ENCODE measurements around the gene SYK. TPM values are rescaled to one million over a fixed set of nuclear protein-coding genes. Genes with fewer than 3 reads are reported as not detected.

The SYK gene
- total RNA-seq, 3 donors from 2014 or later (not counting 1 experiment from before 2014, with no cell fraction given): 75.5 to 104 (median 78.0) TPM

GRCh38 chr9:90857091-90857490 lies 55.5 kb downstream of the SYK start:
- Histone ChIP-seq H3K27ac (ENCODE audit: low read length) (no peak overlapping the region), H3K27me3 (ENCODE audit: control insufficient read depth, insufficient read depth, low read length) (no peaks in the 10 kb centered on the region), H3K36me3 (ENCODE audit: control insufficient read depth, insufficient read depth, low read length) (peaks cover 4% of the 10 kb centered on the region), H3K9me3 (ENCODE audit: control insufficient read depth, insufficient read depth, low read length) (no peaks in the 10 kb centered on the region), H3K4me3 (ENCODE audit: low read length) (no peak overlapping the region), H3K4me1 (ENCODE audit: control insufficient read depth, insufficient read depth, low read length) (peaks cover 37% of the 10 kb centered on the region)
- WGBS (ENCODE audit: insufficient coverage): 66% methylated on average over 6 of the region's 6 CpGs
- Mint-ChIP-seq H3K27me3 (ENCODE audit: low read depth in 2 of 2) (no peaks in the 10 kb centered on the region), H3K4me3 (peak overlapping the region; percentile 7), H3K9me3 (no peaks in the 10 kb centered on the region), H3K36me3 (peaks cover 23% of the 10 kb centered on the region), H3K27ac (no peak overlapping the region), H3K4me1 (peaks cover 49 to 55% of the 10 kb centered on the region in 2 donors)
- TF ChIP-seq CTCF (IDR thresholded peaks at IDR 0.05): no peak
- intact Hi-C loops (cut with micrococcal nuclease): no loop called here
- ATAC-seq: no peak
- peak in 1 of 2 donors; percentile 10 for DNase-seq

GRCh38 chr9:90857855-90858254 lies 56.2 kb downstream of the SYK start:
- H3K4me3 Mint-ChIP-seq: no peak overlapping the region

GRCh38 chr9:90858457-90858901 lies 56.9 kb downstream of the SYK start:
- no peaks in the 10 kb centered on the region for H3K27me3 ChIP-seq (ENCODE audit: control insufficient read depth, insufficient read depth, low read length)
- H3K4me3 ChIP-seq (ENCODE audit: low read length): no peak overlapping the region
- peaks cover 49 to 55% of the 10 kb centered on the region in 2 donors for H3K4me1 Mint-ChIP-seq
- H3K36me3 ChIP-seq (ENCODE audit: control insufficient read depth, insufficient read depth, low read length): peaks cover 16% of the 10 kb centered on the region
- TF ChIP-seq CTCF (IDR thresholded peaks at IDR 0.05): no peak
- ATAC-seq (peak; percentile 35 to 72 (median 52)), DNase-seq (no peak)
- H3K4me3 Mint-ChIP-seq: peak overlapping the region; percentile 63
- H3K4me1 ChIP-seq (ENCODE audit: control insufficient read depth, insufficient read depth, low read length): peaks cover 37% of the 10 kb centered on the region
- no peak overlapping the region for H3K27ac ChIP-seq (ENCODE audit: low read length)
- WGBS (ENCODE audit: insufficient coverage): 26% methylated on average over 4 of the region's 4 CpGs
- H3K9me3 Mint-ChIP-seq: no peaks in the 10 kb centered on the region
- intact Hi-C loops (cut with micrococcal nuclease): no loop called here
- no peaks in the 10 kb centered on the region for H3K27me3 Mint-ChIP-seq (ENCODE audit: low read depth in 2 of 2)
- H3K9me3 ChIP-seq (ENCODE audit: control insufficient read depth, insufficient read depth, low read length): no peaks in the 10 kb centered on the region
- H3K36me3 Mint-ChIP-seq: peaks cover 12% of the 10 kb centered on the region
- H3K27ac Mint-ChIP-seq: peak overlapping the region; percentile 17 to 64

More at GRCh38 chr9:90857855-90858254, 56.2 kb downstream of the SYK start:
- H3K27me3 Mint-ChIP-seq (ENCODE audit: low read depth in 2 of 2): no peaks in the 10 kb centered on the region
- Histone ChIP-seq H3K4me3 (ENCODE audit: low read length) (no peak overlapping the region), H3K36me3 (ENCODE audit: control insufficient read depth, insufficient read depth, low read length) (peaks cover 10% of the 10 kb centered on the region), H3K4me1 (ENCODE audit: control insufficient read depth, insufficient read depth, low read length) (peaks cover 37% of the 10 kb centered on the region), H3K27me3 (ENCODE audit: control insufficient read depth, insufficient read depth, low read length) (no peaks in the 10 kb centered on the region), H3K27ac (ENCODE audit: low read length) (no peak overlapping the region), H3K9me3 (ENCODE audit: control insufficient read depth, insufficient read depth, low read length) (no peaks in the 10 kb centered on the region)
- no peak for TF ChIP-seq CTCF (IDR thresholded peaks at IDR 0.05)
- intact Hi-C loops (cut with micrococcal nuclease): no loop called here
- no peaks in the 10 kb centered on the region for H3K9me3 Mint-ChIP-seq
- H3K27ac Mint-ChIP-seq: peak overlapping the region in 1 of 2 donors; percentile 64
- peaks cover 49 to 55% of the 10 kb centered on the region in 2 donors for H3K4me1 Mint-ChIP-seq
- H3K36me3 Mint-ChIP-seq: peaks cover 16% of the 10 kb centered on the region
- no peak for DNase-seq
- 90% methylated on average over 4 of the region's 5 CpGs for WGBS (ENCODE audit: insufficient coverage)
- no peak for ATAC-seq

GRCh38 chr9:90860382-90860781 lies 58.8 kb downstream of the SYK start:
- Mint-ChIP-seq H3K27ac (peak overlapping the region in 1 of 2 donors; percentile 81), H3K27me3 (ENCODE audit: low read depth in 2 of 2) (no peaks in the 10 kb centered on the region), H3K36me3 (peaks cover 28% of the 10 kb centered on the region), H3K9me3 (no peaks in the 10 kb centered on the region), H3K4me3 (peak overlapping the region; percentile 63), H3K4me1 (peaks cover 57% of the 10 kb centered on the region in 2 donors)
- H3K4me1 ChIP-seq (ENCODE audit: control insufficient read depth, insufficient read depth, low read length): peaks cover 37% of the 10 kb centered on the region
- intact Hi-C loops (cut with micrococcal nuclease): no loop called here
- peaks cover 30% of the 10 kb centered on the region for H3K36me3 ChIP-seq (ENCODE audit: control insufficient read depth, insufficient read depth, low read length)
- DNase-seq (no peak), ATAC-seq (peak in 2 of 3 donors; percentile 67 to 84)
- H3K4me3 ChIP-seq (ENCODE audit: low read length): no peak overlapping the region
- no peak for TF ChIP-seq CTCF (IDR thresholded peaks at IDR 0.05)
- H3K9me3 ChIP-seq (ENCODE audit: control insufficient read depth, insufficient read depth, low read length): no peaks in the 10 kb centered on the region
- no peak overlapping the region for H3K27ac ChIP-seq (ENCODE audit: low read length)
- WGBS (ENCODE audit: insufficient coverage): 32% methylated on average over 5 of the region's 5 CpGs
- no peaks in the 10 kb centered on the region for H3K27me3 ChIP-seq (ENCODE audit: control insufficient read depth, insufficient read depth, low read length)

Measured in natural killer cell (primary cell).